Astrocyte (in vitro differentiated cells and primary cell): ENCODE results near the gene FCHO2. TPM values are rescaled to one million over a fixed set of nuclear protein-coding genes. Genes with fewer than 3 reads are reported as not detected.
A peak's percentile ranks its signal among the peaks of the same experiment; 100 is the strongest.
"Not testable (repeated sequence)": the region's sequence is repeated elsewhere in the genome, so short reads cannot be mapped to it uniquely, and the experiment has no call there.

ENCODE experiments used
- DNase-seq: peaks from one replicate; pipeline ENCODE4 v3.0.0-alpha.2; 2010; ENCODE audit warnings: low read depth
- FAIRE-seq: peaks from 2 replicates; lab custom pipeline; 2011; peaks lifted over from hg19 to GRCh38; lab: Jason Lieb, UNC
- H2AFZ ChIP-seq: 2 replicates; pipeline ENCODE4 v1.6.0; 2012; ENCODE audit warnings: low read depth, low read length, inconsistent platforms
- H3K27ac ChIP-seq: 2 replicates; pipeline ENCODE4 v1.5.1; 2011; ENCODE audit warnings: low read depth, low read length, inconsistent platforms
- H3K27me3 ChIP-seq: 2 replicates; pipeline ENCODE4 v1.6.0; 2011; ENCODE audit warnings: low read length, inconsistent platforms; ENCODE audit not compliant: insufficient read depth
- H3K36me3 ChIP-seq: 2 replicates; pipeline ENCODE4 v1.5.1; 2011; ENCODE audit warnings: low read length, inconsistent platforms; ENCODE audit not compliant: insufficient read depth
- H3K4me1 ChIP-seq: 2 replicates; pipeline ENCODE4 v1.5.1; 2011; ENCODE audit warnings: low read length, inconsistent platforms; ENCODE audit not compliant: insufficient read depth
- H3K4me2 ChIP-seq: 2 replicates; pipeline ENCODE4 v1.6.0; 2012; ENCODE audit warnings: low read length, inconsistent platforms
- H3K4me3 ChIP-seq: 2 replicates; pipeline ENCODE4 v1.5.1; 2011; ENCODE audit warnings: low read depth, mild to moderate bottlenecking, low read length, inconsistent platforms; ENCODE audit not compliant: insufficient read depth
- H3K79me2 ChIP-seq: 2 replicates; pipeline ENCODE4 v1.6.0; 2012; ENCODE audit warnings: mild to moderate bottlenecking, low read length, inconsistent platforms; ENCODE audit not compliant: insufficient read depth
- H3K9ac ChIP-seq: 2 replicates; pipeline ENCODE4 v1.6.0; 2012; ENCODE audit warnings: mild to moderate bottlenecking, low read length, inconsistent platforms
- H3K9me3 ChIP-seq: 2 replicates; pipeline ENCODE4 v1.5.1; 2012; ENCODE audit warnings: low read depth, mild to moderate bottlenecking, low read length, inconsistent platforms; ENCODE audit not compliant: insufficient read depth
- H4K20me1 ChIP-seq: 2 replicates; pipeline ENCODE4 v1.6.0; 2012; ENCODE audit warnings: low read length, inconsistent platforms; ENCODE audit not compliant: insufficient read depth
- H3K27ac Mint-ChIP-seq: one replicate; pipeline ENCODE4 v1.8.0; 2021; ENCODE audit warnings: mild to moderate bottlenecking, mixed read lengths; ENCODE audit not compliant: unreplicated experiment
- H3K27me3 Mint-ChIP-seq: one replicate; pipeline ENCODE4 v1.8.0; 2021; ENCODE audit warnings: low read depth, mixed read lengths; ENCODE audit not compliant: unreplicated experiment
- H3K36me3 Mint-ChIP-seq: one replicate; pipeline ENCODE4 v1.8.0; 2021; ENCODE audit warnings: low read depth, mixed read lengths; ENCODE audit not compliant: unreplicated experiment
- H3K4me1 Mint-ChIP-seq: one replicate; pipeline ENCODE4 v1.8.0; 2021; ENCODE audit warnings: low read depth, mixed read lengths; ENCODE audit not compliant: unreplicated experiment
- H3K4me3 Mint-ChIP-seq: one replicate; pipeline ENCODE4 v1.8.0; 2021; ENCODE audit warnings: mild to moderate bottlenecking, moderate library complexity, mixed read lengths; ENCODE audit not compliant: unreplicated experiment
- H3K9me3 Mint-ChIP-seq: one replicate; pipeline ENCODE4 v1.8.0; 2021; ENCODE audit warnings: mild to moderate bottlenecking, mixed read lengths; ENCODE audit not compliant: unreplicated experiment
- EZH2 ChIP-seq: IDR thresholded peaks from 2 replicates; pipeline ENCODE4 v1.6.1; 2012; ENCODE audit warnings: mild to moderate bottlenecking, low read length, inconsistent platforms; ENCODE audit not compliant: insufficient read depth
- total RNA-seq: library from RNA; stranded (reverse); gene quantifications from 2 replicates; pipeline ENCODE4 v1.2.1, GENCODE V29; 2021
- TF ChIP-seq, protein P1 (sequence below): IDR thresholded peaks from 2 replicates; pipeline ENCODE4 v1.5.1; 2011; ENCODE audit warnings: low read depth, mild to moderate bottlenecking, inconsistent platforms, low read length, moderate library complexity; ENCODE audit not compliant: insufficient read depth

Gene FCHO2
- total RNA-seq, 1 donor from 2014 or later: 20.7 TPM

DNA sequence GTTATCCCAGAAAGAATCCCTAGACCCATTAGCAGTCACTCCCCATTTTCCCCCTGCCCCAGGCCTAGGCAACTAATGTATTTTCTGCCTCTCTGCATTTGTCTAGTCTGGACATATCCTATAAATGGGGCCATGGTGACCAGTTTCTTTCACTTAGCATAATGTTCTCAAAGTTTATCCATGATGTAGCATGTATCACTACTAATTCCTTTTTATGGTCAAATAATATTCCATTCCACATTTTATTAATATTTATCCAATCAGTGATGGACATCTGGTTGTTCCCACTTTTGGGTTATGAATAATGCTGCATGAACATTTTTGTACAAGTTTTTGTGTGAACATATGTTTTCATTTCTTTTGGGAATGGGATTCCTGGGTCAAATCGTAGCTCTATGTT, 1.5 kb downstream of the FCHO2 start:
- Histone ChIP-seq H3K27ac (no peak overlapping the region), H3K4me3 (peak overlapping the region; percentile 91), H3K79me2 (peaks cover 67% of the 10 kb centered on the region), H3K4me2 (peak overlapping the region; percentile 91), H2AFZ (no peak overlapping the region), H3K9me3 (no peaks in the 10 kb centered on the region), H3K9ac (peak overlapping the region; percentile 87), H4K20me1 (peaks cover 12% of the 10 kb centered on the region), H3K27me3 (no peaks in the 10 kb centered on the region), H3K4me1 (peaks cover 21% of the 10 kb centered on the region), H3K36me3 (no peaks in the 10 kb centered on the region)
- DNase-seq (no peak), FAIRE-seq (no peak)
- Mint-ChIP-seq H3K9me3 (peaks cover 1% of the 10 kb centered on the region), H3K27me3 (no peaks in the 10 kb centered on the region), H3K36me3 (peaks cover 3% of the 10 kb centered on the region), H3K4me1 (peaks cover 12% of the 10 kb centered on the region), H3K27ac (no peak overlapping the region), H3K4me3 (peak overlapping the region; percentile 92)
- TF ChIP-seq EZH2: no peak
- TF ChIP-seq, protein P1, sequence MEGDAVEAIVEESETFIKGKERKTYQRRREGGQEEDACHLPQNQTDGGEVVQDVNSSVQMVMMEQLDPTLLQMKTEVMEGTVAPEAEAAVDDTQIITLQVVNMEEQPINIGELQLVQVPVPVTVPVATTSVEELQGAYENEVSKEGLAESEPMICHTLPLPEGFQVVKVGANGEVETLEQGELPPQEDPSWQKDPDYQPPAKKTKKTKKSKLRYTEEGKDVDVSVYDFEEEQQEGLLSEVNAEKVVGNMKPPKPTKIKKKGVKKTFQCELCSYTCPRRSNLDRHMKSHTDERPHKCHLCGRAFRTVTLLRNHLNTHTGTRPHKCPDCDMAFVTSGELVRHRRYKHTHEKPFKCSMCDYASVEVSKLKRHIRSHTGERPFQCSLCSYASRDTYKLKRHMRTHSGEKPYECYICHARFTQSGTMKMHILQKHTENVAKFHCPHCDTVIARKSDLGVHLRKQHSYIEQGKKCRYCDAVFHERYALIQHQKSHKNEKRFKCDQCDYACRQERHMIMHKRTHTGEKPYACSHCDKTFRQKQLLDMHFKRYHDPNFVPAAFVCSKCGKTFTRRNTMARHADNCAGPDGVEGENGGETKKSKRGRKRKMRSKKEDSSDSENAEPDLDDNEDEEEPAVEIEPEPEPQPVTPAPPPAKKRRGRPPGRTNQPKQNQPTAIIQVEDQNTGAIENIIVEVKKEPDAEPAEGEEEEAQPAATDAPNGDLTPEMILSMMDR: no peak

DNA sequence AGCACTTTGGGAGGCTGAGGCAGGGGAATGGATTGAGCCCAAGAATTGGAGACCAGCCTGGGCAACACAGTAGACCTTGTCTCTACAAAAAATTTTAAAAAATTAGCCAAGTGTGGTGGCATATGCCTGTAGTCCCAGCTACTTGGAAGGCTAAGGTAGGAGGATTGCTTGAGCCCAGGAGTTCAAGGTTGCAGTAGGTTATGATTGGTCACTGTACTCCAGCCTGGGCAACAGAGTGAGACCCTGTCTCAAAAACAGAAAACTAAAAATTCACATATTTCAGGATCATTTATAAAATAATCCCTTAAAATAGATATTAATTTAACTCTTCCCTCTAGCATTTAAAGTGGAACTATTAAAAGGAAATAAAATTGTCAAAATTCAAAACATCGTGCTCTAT, 3.4 kb downstream of the FCHO2 start:
- Histone ChIP-seq H3K36me3 (no peaks in the 10 kb centered on the region), H3K9ac (no peak overlapping the region), H2AFZ (no peak overlapping the region), H3K27ac (no peak overlapping the region), H3K9me3 (no peaks in the 10 kb centered on the region), H4K20me1 (peaks cover 22% of the 10 kb centered on the region), H3K4me2 (no peak overlapping the region), H3K4me3 (no peak overlapping the region), H3K27me3 (no peaks in the 10 kb centered on the region), H3K4me1 (peaks cover 11% of the 10 kb centered on the region), H3K79me2 (peaks cover 82% of the 10 kb centered on the region)
- H3K36me3 Mint-ChIP-seq: peaks cover 3% of the 10 kb centered on the region
- H3K4me1 Mint-ChIP-seq: peaks cover 5% of the 10 kb centered on the region
- TF ChIP-seq EZH2: no peak
- TF ChIP-seq, protein P1: no peak
- H3K27me3 Mint-ChIP-seq: no peaks in the 10 kb centered on the region
- H3K27ac Mint-ChIP-seq: no peak overlapping the region
- peaks cover 1% of the 10 kb centered on the region for H3K9me3 Mint-ChIP-seq
- no peak overlapping the region for H3K4me3 Mint-ChIP-seq
- DNase-seq (no peak), FAIRE-seq (no peak)

DNA sequence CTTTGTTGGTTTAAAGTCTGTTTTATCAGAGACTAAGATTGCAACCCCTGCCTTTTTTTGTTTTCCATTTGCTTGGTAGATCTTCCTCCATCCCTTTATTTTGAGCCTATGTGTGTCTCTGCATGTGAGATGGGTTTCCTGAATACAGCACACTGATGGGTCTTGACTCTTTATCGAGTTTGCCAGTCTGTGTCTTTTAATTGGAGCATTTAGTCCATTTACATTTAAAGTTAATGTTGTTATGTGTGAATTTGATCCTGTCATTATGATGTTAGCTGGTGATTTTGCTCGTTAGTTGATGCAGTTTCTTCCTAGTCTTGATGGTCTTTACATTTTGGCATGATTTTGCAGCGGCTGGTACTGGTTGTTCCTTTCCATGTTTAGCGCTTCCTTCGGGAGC, 18.6 kb downstream of the FCHO2 start:
- not testable (repeated sequence) for H3K4me1 Mint-ChIP-seq, H3K27ac ChIP-seq, H3K4me3 Mint-ChIP-seq, H3K27me3 ChIP-seq, DNase-seq, H3K27ac Mint-ChIP-seq, H3K27me3 Mint-ChIP-seq, H3K4me1 ChIP-seq, H3K9ac ChIP-seq, H3K4me2 ChIP-seq, H3K36me3 ChIP-seq, H3K4me3 ChIP-seq, H2AFZ ChIP-seq, H3K9me3 Mint-ChIP-seq, H3K36me3 Mint-ChIP-seq, H3K9me3 ChIP-seq, FAIRE-seq
- peaks cover 10% of the 10 kb centered on the region for H4K20me1 ChIP-seq
- peaks cover 36% of the 10 kb centered on the region for H3K79me2 ChIP-seq

DNA sequence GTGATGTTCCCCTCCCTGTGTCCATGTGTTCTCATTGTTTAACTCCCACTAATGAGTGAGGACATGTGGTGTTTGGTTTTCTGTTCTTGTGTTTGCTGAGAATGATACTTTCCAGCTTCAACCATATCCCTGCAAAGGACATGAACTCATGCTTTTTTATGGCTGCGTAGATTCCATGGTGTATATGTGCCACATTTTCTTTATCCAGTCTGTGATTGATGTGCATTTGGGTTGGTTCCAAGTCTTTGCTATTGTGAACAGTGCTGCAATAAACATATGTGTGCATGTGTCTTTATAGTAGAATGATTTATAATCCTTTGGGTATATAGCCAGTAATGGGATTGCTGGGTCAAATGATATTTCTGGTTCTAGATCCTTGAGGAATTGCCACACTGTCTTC, 21.0 kb downstream of the FCHO2 start:
- Histone ChIP-seq H3K79me2 (peaks cover 41% of the 10 kb centered on the region), H4K20me1 (peaks cover 20% of the 10 kb centered on the region)
- not testable (repeated sequence) for H3K9me3 Mint-ChIP-seq, DNase-seq, H3K4me1 Mint-ChIP-seq, H3K4me1 ChIP-seq, H3K27me3 Mint-ChIP-seq, H3K36me3 ChIP-seq, H3K4me2 ChIP-seq, FAIRE-seq, H3K4me3 Mint-ChIP-seq, H2AFZ ChIP-seq, H3K9me3 ChIP-seq, H3K27ac ChIP-seq, H3K36me3 Mint-ChIP-seq, H3K4me3 ChIP-seq, H3K27me3 ChIP-seq, H3K27ac Mint-ChIP-seq, H3K9ac ChIP-seq
